Smooth muscle cell (in vitro differentiated cells): ENCODE results near the gene KLHL6. TPM values are rescaled to one million over a fixed set of nuclear protein-coding genes. Genes with fewer than 3 reads are reported as not detected.

Experiments used
- DNase-seq: peaks from one replicate; lab custom pipeline; 2025; ENCODE audit not compliant: unreplicated experiment; lab: John Stamatoyannopoulos, UW
- H2AFZ ChIP-seq: fragments of 200-600 bp; sonication (generic); 2 replicates; pipeline ENCODE4 v1.6.0; 2016; ENCODE audit warnings: antibody characterized with exemption, low read depth, mild to moderate bottlenecking
- H3F3A ChIP-seq: fragments of 200-600 bp; sonication (generic); 2 replicates; pipeline ENCODE4 v1.6.0; 2017; ENCODE audit warnings: antibody characterized with exemption, low read depth
- H3K27ac ChIP-seq: fragments of 200-600 bp; sonication (generic); 2 replicates; pipeline ENCODE4 v1.5.1; 2016; ENCODE audit warnings: low read depth, mild to moderate bottlenecking
- H3K27me3 ChIP-seq: fragments of 200-600 bp; sonication (generic); 2 replicates; pipeline ENCODE4 v1.6.1; 2016; ENCODE audit warnings: low read depth, mild to moderate bottlenecking
- H3K36me3 ChIP-seq: fragments of 200-600 bp; sonication (generic); 2 replicates; pipeline ENCODE4 v1.5.1; 2016; ENCODE audit warnings: low read depth
- H3K4me1 ChIP-seq: fragments of 200-600 bp; sonication (generic); 2 replicates; pipeline ENCODE4 v1.5.1; 2016; ENCODE audit warnings: low read depth
- H3K4me2 ChIP-seq: fragments of 200-600 bp; sonication (generic); 2 replicates; pipeline ENCODE4 v1.6.0; 2016; ENCODE audit warnings: mild to moderate bottlenecking
- H3K4me3 ChIP-seq: fragments of 200-600 bp; sonication (generic); 2 replicates; pipeline ENCODE4 v1.5.1; 2016; ENCODE audit warnings: mild to moderate bottlenecking
- H3K79me2 ChIP-seq: fragments of 200-600 bp; sonication (generic); 2 replicates; pipeline ENCODE4 v1.6.0; 2016; ENCODE audit warnings: low read depth, mild to moderate bottlenecking
- H3K9ac ChIP-seq: fragments of 200-600 bp; sonication (generic); 2 replicates; pipeline ENCODE4 v1.6.0; 2016; ENCODE audit warnings: low read depth
- H3K9me3 ChIP-seq: fragments of 200-600 bp; sonication (generic); replicated peaks from 2 replicates; pipeline ENCODE4 v1.5.1; 2016; ENCODE audit warnings: low read depth
- H4K20me1 ChIP-seq: fragments of 200-600 bp; sonication (generic); 2 replicates; pipeline ENCODE4 v1.6.0; 2016; ENCODE audit warnings: low read depth
- CTCF ChIP-seq: fragments of 200-600 bp; sonication (generic); IDR thresholded peaks from 2 replicates; pipeline ENCODE4 v1.5.1; 2017; ENCODE audit warnings: borderline replicate concordance, mild to moderate bottlenecking, antibody characterized with exemption; ENCODE audit not compliant: insufficient read depth, poor library complexity, severe bottlenecking
- WGBS: methylation state at CpG from one replicate; pipeline ENCODE4 v1.1.7; 2016; ENCODE audit warnings: low lambda C conversion rate; 5-methylcytosine and 5-hydroxymethylcytosine counted together
- polyA plus RNA-seq: library from polyadenylated mRNA; unstranded; fragments of >200 nt; fragmentation: Nextera tagmentation; extraction: Ambion mirVana; gene quantifications from 2 replicates; pipeline ENCODE4 v1.2.1, GENCODE V29; 2016
- total RNA-seq: library from RNA; depleted of rRNA; stranded (reverse); fragments of >200 nt; gene quantifications from 2 replicates; pipeline ENCODE4 v1.2.3, GENCODE V29; 2014

KLHL6 gene
- total and polyA plus RNA-seq, 2 experiments from 2014 or later: 0.22 TPM; not detected in 1

- Histone ChIP-seq H3K4me1 (no peaks in the 10 kb centered on the region), H3K4me3 (no peak overlapping the region), H2AFZ (no peak overlapping the region), H3F3A (no peaks in the 10 kb centered on the region), H4K20me1 (no peaks in the 10 kb centered on the region), H3K79me2 (no peaks in the 10 kb centered on the region), H3K36me3 (no peaks in the 10 kb centered on the region), H3K27me3 (no peaks in the 10 kb centered on the region), H3K9me3 (no peaks in the 10 kb centered on the region), H3K4me2 (no peak overlapping the region), H3K9ac (no peak overlapping the region), H3K27ac (no peak overlapping the region)
- TF ChIP-seq CTCF: no peak
- no peak for DNase-seq
- WGBS: 89% methylated on average over 4 of the region's 4 CpGs
Measured at GRCh38 chr3:183493296-183494045, 62.0 kb downstream of the KLHL6 start.

GRCh38 chr3:183492849-183493179, 62.7 kb downstream of the KLHL6 start:
- Histone ChIP-seq H3K4me2 (no peak overlapping the region), H2AFZ (no peak overlapping the region), H3K9ac (no peak overlapping the region), H3K4me1 (no peaks in the 10 kb centered on the region), H3K27me3 (no peaks in the 10 kb centered on the region), H3K36me3 (no peaks in the 10 kb centered on the region), H4K20me1 (no peaks in the 10 kb centered on the region), H3K27ac (no peak overlapping the region), H3K79me2 (no peaks in the 10 kb centered on the region), H3F3A (no peaks in the 10 kb centered on the region), H3K9me3 (no peaks in the 10 kb centered on the region), H3K4me3 (no peak overlapping the region)
- no peak for DNase-seq
- WGBS: 86% methylated on average over 4 of the region's 4 CpGs
- no peak for TF ChIP-seq CTCF

GRCh38 chr3:183491923-183492848, 63.3 kb downstream of the KLHL6 start:
- Histone ChIP-seq H3K4me2 (no peak overlapping the region), H4K20me1 (no peaks in the 10 kb centered on the region), H3F3A (no peaks in the 10 kb centered on the region), H3K27me3 (no peaks in the 10 kb centered on the region), H3K36me3 (no peaks in the 10 kb centered on the region), H3K9me3 (no peaks in the 10 kb centered on the region), H3K27ac (no peak overlapping the region), H3K4me1 (no peaks in the 10 kb centered on the region), H3K4me3 (no peak overlapping the region), H3K79me2 (no peaks in the 10 kb centered on the region), H2AFZ (no peak overlapping the region), H3K9ac (no peak overlapping the region)
- no peak for TF ChIP-seq CTCF
- 98% methylated on average over 45 of the region's 45 CpGs for WGBS
- no peak for DNase-seq
